HG02943 (cell line): Measurements from ENCODE around the gene SMPD3.
A peak's percentile ranks its signal among the peaks of the same experiment; 100 is the strongest.

ENCODE experiments used
- ATAC-seq: cut with Tn5 transposase; IDR thresholded peaks from one replicate; pipeline ENCODE4 v1.9.1; 2021; ENCODE audit warnings: mild to moderate bottlenecking, low read depth, moderate library complexity; ENCODE audit not compliant: unreplicated experiment

The SMPD3 gene

DNA sequence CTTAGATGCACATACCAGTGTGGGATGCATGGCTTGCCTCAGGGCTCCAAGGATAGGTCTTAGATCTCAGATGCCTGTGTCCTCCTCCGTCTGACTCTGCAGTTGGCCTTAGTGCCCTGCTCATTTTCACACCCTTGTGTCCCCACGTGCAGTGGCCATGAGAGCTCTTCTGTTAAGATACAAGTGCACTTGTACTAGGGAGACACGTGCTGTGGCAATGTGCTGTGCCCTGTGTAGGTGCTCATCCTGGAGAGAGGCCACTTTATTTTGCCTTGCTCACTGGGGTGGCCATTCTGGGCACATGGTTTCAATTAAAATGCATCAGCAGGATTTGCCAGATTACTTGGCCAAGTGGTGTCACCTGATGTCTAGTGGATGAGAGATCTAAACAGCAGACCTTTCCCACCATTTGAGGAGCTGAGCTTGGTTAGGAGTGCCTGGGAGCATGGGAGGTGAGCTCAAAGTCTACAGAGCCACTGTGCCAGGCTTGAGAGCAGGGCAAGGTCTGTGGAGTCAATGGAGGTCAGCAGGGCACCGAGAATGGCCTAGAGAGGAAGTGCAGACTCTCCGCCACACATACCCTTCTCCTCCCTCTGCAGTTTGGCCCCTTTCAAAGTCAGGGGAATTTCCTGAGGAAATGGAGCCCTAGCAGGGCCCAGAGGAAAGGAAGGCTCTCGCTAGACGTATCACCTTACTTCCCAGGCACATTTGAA is 25.2 kb upstream of the SMPD3 start:
- no peak for ATAC-seq

- no peak for ATAC-seq
Observed at GRCh38 chr16:68472581-68472980, 24.3 kb upstream of the SMPD3 start.

DNA sequence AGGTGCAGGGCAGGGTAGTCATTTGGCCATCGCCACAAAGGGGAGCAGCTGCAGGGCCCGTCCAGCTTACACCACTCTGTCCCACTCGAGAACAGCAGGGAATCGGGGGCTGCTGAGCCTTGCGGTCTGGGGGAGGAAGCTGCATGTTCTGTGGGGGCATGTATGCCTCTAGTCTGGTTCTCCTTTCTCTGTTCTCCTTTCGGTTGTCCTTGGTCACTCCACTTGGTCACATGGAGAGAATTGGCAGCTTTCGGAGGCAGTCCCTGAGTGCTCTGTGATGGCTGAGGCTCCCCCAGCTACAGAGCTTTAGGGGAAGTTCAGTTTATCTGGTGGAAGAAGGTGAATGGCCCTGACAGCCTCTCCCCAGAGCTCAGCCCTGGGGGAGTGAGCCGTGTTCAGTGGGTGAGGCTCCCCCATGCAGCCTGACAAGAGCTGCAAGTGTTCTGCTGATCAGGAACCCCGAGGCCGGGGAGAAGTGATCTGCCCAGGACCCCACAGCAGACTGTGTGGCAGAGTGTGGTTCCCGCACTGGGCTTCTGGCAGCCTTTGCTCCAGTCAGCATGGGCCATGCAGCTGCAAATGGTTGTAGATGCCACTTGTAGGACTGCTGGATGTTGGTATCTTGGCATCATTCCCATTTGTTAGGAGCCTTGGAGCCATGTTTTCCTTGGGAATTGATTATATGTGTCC is 22.3 kb upstream of the SMPD3 start:
- ATAC-seq: peak; percentile 73

DNA sequence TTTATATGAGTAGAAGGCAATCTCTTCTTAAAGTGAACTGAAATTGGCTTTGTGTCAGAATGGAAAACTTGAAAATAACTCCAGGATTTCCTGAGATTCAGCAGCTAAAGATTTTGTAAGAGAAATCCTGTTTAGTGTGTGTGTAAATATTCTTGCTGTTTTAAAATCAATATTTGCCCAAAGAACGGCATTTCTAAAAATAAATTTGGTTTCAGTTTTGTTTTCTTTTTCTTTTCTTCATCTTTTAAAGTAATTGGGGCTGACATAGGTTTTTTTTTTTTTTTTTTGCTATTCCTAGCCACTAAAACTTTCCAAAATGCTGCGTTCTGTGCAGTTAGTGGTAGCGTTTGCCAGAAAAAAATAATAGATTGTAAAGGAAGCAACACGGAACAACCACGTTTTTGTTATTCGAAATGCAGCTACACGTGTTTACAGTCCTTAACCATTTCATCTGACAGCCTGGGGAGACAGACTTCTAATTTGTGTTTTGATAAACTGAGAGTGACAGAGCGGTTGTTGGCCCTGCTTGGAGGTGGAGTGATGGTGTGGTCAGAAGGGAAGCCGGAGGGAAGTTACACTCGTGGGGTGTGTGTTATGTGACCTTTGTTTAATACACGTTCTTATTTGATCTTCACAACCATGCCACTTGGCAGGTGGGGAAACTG is 21.6 kb upstream of the SMPD3 start:
- ATAC-seq: peak; percentile 25

DNA sequence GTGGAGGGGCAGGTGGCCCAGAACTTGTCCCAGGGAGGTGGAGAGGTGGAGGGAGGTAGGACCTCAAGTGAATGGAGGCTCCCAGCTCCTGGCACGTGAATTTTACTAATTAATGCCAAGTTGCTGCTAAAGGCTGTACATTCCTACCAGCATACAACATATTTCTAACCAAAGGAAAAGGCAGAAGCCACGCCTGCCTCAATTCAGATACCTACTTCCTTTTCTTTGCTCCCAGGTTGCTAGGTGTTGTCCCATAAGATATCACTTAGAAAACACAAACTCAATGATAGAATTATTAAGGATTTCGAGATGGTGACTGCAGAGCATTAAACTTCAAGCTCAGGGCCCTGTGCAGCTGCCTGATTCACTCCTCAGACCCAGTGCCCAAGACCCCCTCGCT is 20.5 kb upstream of the SMPD3 start:
- ATAC-seq: no peak

GRCh38 chr16:68466174-68466573 is 17.9 kb upstream of the SMPD3 start:
- ATAC-seq: no peak

GRCh38 chr16:68463904-68464303 is 15.6 kb upstream of the SMPD3 start:
- ATAC-seq: no peak

DNA sequence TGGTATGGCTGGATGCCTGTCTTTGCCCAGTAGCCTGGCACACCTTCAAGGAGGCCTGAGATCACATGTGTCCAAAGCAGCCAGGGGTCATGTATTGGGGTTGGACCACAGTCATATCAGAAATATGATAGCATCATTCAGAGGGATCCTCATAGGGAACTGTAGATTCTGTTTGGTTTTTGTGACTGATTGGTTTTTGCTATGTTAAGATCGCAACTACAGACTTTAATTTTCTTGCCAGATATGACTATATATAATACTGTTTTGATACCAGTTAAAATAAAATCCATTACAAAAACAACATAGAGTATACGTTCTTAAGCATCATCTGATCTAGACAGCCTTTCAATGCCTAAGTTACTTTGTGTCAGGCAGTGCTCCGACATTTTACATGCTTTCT is 11.8 kb upstream of the SMPD3 start:
- no peak for ATAC-seq

DNA sequence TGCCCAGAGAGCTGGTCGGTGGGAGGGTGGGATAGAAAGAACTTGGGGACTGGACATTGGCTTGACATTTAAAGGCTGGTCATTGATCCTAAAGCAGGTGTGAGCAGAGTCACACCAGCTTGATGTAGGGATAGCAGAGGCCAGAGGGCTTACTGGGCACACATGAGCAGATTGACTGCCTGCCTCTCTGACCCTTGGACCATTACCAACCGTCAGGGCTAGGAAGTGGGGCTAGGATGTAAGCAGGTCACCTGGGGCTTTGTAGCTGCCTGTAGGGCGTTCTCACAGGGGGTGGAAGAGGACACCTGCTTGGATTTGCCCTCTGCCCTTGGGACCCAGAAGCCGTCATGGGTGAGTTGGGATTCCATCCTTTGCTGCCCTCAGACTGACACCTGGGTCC is 11.1 kb upstream of the SMPD3 start:
- no peak for ATAC-seq

GRCh38 chr16:68458551-68458950 is 10.2 kb upstream of the SMPD3 start:
- no peak for ATAC-seq

DNA sequence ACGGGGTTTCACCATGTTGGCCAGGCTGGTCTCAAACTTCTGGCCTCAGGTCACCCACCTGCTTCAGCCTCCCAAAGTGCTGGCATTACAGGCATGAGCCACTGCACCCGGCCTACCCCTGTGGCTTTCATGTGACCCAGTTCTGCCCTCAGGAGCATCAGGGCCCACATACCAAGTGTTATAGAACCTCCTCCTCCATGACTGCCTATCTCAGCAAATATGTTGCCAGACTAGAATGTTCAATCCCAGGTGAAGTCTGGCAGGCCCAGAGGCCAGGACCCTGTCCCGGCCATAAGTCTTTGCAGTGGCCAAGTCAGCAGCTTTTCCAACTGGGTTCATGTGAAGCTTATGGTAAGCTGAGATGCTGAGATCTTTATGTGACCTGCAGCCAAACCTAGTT is 9.8 kb upstream of the SMPD3 start:
- ATAC-seq: no peak

DNA sequence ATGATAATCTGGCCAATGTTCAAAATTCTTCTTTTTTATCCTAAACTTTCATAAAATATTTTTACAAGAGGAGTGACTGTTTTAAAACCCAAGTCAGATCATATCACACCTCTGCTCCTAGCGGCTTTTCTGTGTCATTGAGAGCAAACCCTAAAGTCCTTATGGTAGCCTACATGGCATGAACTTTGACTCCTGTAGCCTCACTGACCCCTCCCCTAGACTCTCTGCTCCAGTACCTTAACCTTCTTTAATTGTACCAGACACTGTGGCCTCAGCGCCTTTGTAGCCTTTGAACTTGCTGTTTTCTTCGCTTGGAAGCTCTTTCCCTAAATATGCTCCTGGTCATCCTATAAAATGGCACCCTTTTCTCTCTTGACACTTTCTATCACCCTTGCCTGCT is 7.3 kb upstream of the SMPD3 start:
- ATAC-seq: no peak

GRCh38 chr16:68454920-68455435 is 6.7 kb upstream of the SMPD3 start:
- no peak for ATAC-seq

DNA sequence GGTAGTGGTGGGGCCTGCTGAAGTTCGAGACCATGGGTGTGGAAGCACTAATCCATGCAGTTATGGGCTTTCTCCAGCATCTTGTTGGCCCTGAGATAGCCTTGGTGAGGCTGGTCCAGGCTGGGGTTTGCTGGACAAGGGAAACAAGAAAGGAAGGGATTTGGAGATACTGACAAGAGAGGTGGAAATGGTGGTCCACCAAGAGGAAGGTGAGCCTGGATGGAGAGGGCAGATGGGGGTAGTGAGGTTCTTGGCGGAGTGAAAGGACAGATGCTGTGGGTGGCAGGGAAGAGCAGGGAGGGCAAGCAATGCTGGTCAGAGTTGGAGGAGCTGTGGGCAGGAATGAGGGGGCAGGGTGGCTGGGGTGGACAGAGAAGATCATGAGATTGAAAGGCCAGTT is 5.5 kb upstream of the SMPD3 start:
- no peak for ATAC-seq

- no peak for ATAC-seq
Observed at GRCh38 chr16:68452176-68452575, 3.9 kb upstream of the SMPD3 start.

DNA sequence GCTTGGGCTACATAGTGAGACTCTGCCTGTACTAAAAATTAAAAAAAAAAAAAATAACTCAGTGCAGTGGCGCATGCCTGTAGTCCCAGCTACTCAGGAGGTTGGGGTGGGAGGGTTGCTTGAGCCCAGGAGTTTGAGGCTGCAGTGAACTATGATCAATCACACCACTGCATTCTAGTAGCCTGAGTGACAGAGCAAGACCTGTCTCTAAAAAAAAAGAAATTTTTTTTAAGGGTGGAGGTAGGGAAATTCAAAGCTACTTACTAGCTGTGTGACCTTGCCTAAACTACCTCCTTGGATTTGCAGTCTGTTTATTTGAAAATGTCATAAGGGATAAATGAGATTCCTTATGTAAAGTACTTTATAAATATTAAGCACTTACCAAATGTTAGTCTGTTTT is 3.4 kb upstream of the SMPD3 start:
- ATAC-seq: no peak

GRCh38 chr16:68450741-68451255 is 2.5 kb upstream of the SMPD3 start:
- no peak for ATAC-seq

DNA sequence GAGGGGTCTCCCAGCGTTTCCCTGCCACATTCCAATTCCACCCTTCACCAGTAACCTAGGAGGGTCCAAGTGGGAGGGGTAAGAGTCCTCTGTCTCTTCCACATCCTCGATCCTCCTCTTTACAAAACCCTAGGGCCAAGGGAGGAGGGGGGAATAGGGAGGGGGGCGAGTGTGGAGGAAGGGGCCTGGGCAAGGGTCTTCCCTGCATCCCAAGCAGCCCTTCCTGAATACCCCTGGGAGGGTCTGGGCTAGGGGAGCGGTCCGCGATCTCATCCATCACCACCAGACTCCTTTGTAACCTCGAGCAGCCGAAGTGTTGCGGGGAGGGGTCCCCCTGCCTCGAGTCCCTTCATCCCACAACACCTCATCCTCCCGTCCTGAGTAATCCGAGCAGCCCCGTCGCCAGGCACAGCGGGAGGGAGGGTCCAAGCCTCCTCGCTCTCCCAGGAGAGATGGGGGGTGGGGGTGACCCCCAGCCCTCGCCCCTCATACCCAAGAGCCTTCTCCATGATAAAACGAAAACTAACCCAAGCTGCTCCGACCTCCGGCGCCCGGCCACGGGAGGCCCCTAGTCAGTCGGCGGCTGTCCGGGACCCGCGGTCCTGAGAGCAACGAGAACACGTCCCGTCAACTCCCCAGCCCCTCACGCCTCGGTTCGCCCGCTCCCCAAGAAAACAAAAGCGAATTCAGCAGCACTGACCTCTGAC is 502 bp downstream of the SMPD3 start:
- ATAC-seq: no peak

- no peak for ATAC-seq
Observed at GRCh38 chr16:68446681-68447652, 1.3 kb downstream of the SMPD3 start.

- ATAC-seq: no peak
Observed at GRCh38 chr16:68445458-68445857, 2.9 kb downstream of the SMPD3 start.
